Neuronal stem cell (in vitro differentiated cells): Measurements from ENCODE around the gene ACAT2. TPM values are rescaled to one million over a fixed set of nuclear protein-coding genes. Genes with fewer than 3 reads are reported as not detected.

Experiments used
- DNase-seq: peaks from one replicate; pipeline ENCODE4 v3.0.0-alpha.2; 2013; ENCODE audit warnings: low spot score
- H2AFZ ChIP-seq: one replicate; pipeline ENCODE4 v1.6.1; 2013; ENCODE audit warnings: mild to moderate bottlenecking, low read length, inconsistent platforms
- H2AK5ac ChIP-seq: 2 replicates; pipeline ENCODE4 v1.6.1; 2013; ENCODE audit warnings: low read depth, mild to moderate bottlenecking, inconsistent platforms, low read length, moderate library complexity, mixed read lengths
- H2BK120ac ChIP-seq: 2 replicates; pipeline ENCODE4 v1.6.1; 2013; ENCODE audit warnings: low read depth, mild to moderate bottlenecking, inconsistent platforms, low read length, moderate library complexity, mixed read lengths
- H2BK12ac ChIP-seq: one replicate; pipeline ENCODE4 v1.6.1; 2013; ENCODE audit warnings: low read length, inconsistent platforms
- H2BK15ac ChIP-seq: 2 replicates; pipeline ENCODE4 v1.6.1; 2013; ENCODE audit warnings: mild to moderate bottlenecking, low read length, inconsistent platforms, mixed read lengths
- H2BK5ac ChIP-seq: one replicate; pipeline ENCODE4 v1.6.1; 2013; ENCODE audit warnings: inconsistent platforms, mild to moderate bottlenecking, low read length, moderate library complexity
- H3K14ac ChIP-seq: one replicate; pipeline ENCODE4 v1.6.1; 2013; ENCODE audit warnings: low read length, inconsistent platforms
- H3K18ac ChIP-seq: 2 replicates; pipeline ENCODE4 v1.6.1; 2013; ENCODE audit warnings: low read length, inconsistent platforms
- H3K23ac ChIP-seq: 2 replicates; pipeline ENCODE4 v1.6.1; 2013; ENCODE audit warnings: low read depth, mild to moderate bottlenecking, mixed read lengths, low read length, inconsistent platforms; ENCODE audit not compliant: poor library complexity
- H3K27ac ChIP-seq: replicated peaks from 3 replicates; pipeline ENCODE4 v1.5.1; 2013; ENCODE audit warnings: low read length, inconsistent platforms
- H3K27me3 ChIP-seq, 3 experiments: 2 replicates each; pipeline ENCODE4 v1.6.1; 2013; ENCODE audit warnings: low read length in 3 of 3, mild to moderate bottlenecking in 2 of 3, inconsistent platforms in 1 of 3, low read depth in 1 of 3, mixed read lengths in 1 of 3, moderate library complexity in 1 of 3; ENCODE audit not compliant: control insufficient read depth in 3 of 3, insufficient read depth in 3 of 3
- H3K36me3 ChIP-seq, 2 donors: replicated peaks in 1 of 2; 2 replicates each; pipeline ENCODE4 v1.6.1; 2013; ENCODE audit warnings: low read length in 2 of 2; ENCODE audit not compliant: control insufficient read depth in 2 of 2, insufficient read depth in 2 of 2
- H3K4ac ChIP-seq: 2 replicates; pipeline ENCODE4 v1.6.1; 2013; ENCODE audit warnings: inconsistent platforms, mild to moderate bottlenecking, low read length, moderate library complexity
- H3K4me1 ChIP-seq, 2 donors: 1 replicate in 1 of 2; 2 replicates in 1 of 2; pipeline ENCODE4 v1.6.1; 2013; ENCODE audit warnings: low read length in 2 of 2, low read depth in 1 of 2; ENCODE audit not compliant: control insufficient read depth in 2 of 2, insufficient read depth in 1 of 2
- H3K4me2 ChIP-seq: one replicate; pipeline ENCODE4 v1.6.1; 2013; ENCODE audit warnings: mild to moderate bottlenecking, low read length, inconsistent platforms; ENCODE audit not compliant: insufficient read depth, poor library complexity, severe bottlenecking
- H3K4me3 ChIP-seq, 2 donors: 2 replicates each; pipeline ENCODE4 v1.5.1; 2013; ENCODE audit warnings: low read length in 2 of 2, mild to moderate bottlenecking in 2 of 2, inconsistent platforms in 1 of 2, moderate library complexity in 1 of 2
- H3K79me1 ChIP-seq: one replicate; pipeline ENCODE4 v1.6.1; 2013; ENCODE audit warnings: low read depth, mild to moderate bottlenecking, inconsistent platforms, low read length, moderate library complexity
- H3K9ac ChIP-seq: one replicate; pipeline ENCODE4 v1.6.1; 2013; ENCODE audit warnings: mild to moderate bottlenecking, low read depth, low read length, inconsistent platforms; ENCODE audit not compliant: poor library complexity
- H3K9me3 ChIP-seq, 2 donors: replicated peaks in 1 of 2; 2 replicates each; pipeline versions ENCODE3 to v1.6.1; 2013; ENCODE audit warnings: low read length in 2 of 2, mild to moderate bottlenecking in 2 of 2, inconsistent platforms in 1 of 2, low read depth in 1 of 2, mixed read lengths in 1 of 2, moderate library complexity in 1 of 2; ENCODE audit not compliant: control insufficient read depth in 2 of 2, insufficient read depth in 1 of 2
- H4K8ac ChIP-seq: one replicate; pipeline ENCODE4 v1.6.1; 2013; ENCODE audit warnings: low read depth, mild to moderate bottlenecking, inconsistent platforms, low read length, moderate library complexity
- H4K91ac ChIP-seq: one replicate; pipeline ENCODE4 v1.6.1; 2013; ENCODE audit warnings: low read length, low read depth, mild to moderate bottlenecking, inconsistent platforms; ENCODE audit not compliant: poor library complexity
- WGBS, 2 donors: extraction: QIAGEN DNeasy Blood & Tissue Kit; methylation state at CpG; one replicate each; pipeline ENCODE4 v1.1.7; 2013; ENCODE audit warnings: missing lambda C conversion rate in 2 of 2, mixed read lengths in 1 of 2; ENCODE audit not compliant: insufficient read length in 2 of 2, insufficient replicate concordance in 1 of 2; ENCODE audit errors: extremely low coverage in 2 of 2; 5-methylcytosine and 5-hydroxymethylcytosine counted together
- small RNA-seq: library from polyadenylated mRNA; stranded (forward); fragments of <200 nt; extraction: miRNeasy Mini kit (QIAGEN cat#:217004); gene quantifications from one replicate; pipeline ENCODE3, GENCODE V24; 2013; ENCODE audit not compliant: insufficient read depth

The ACAT2 gene

DNA sequence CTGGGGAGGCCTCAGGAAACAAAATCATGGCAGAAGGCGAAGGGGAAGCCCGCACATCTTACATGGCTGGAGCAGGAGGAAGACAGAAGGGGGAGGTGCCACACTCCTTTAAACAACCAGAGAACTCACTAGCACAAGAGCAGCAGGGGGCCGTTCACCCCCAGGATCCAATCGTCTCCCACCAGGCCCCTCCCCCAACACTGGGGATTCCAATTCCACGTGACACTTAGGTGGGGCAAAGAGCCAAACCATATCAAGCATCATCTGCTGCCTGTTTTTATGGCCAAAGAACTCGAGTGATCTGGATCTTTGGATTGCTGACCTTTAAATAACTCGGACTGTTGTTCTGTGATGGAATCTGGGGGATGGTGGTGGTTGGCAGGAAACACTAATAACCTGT, 66.2 kb downstream of the ACAT2 start:
- H3K4ac ChIP-seq, result no peak overlapping the region
- H3K18ac ChIP-seq, result no peak overlapping the region
- WGBS, 2 donors, result no CpG with 5 or more reads among the region's 7 CpGs
- no peak overlapping the region for H4K8ac ChIP-seq
- H3K4me2 ChIP-seq, result no peak overlapping the region
- no peak overlapping the region for H2AFZ ChIP-seq
- no peak overlapping the region for H3K23ac ChIP-seq
- no peak overlapping the region for H2BK15ac ChIP-seq
- no peaks in the 10 kb centered on the region for H3K79me1 ChIP-seq
- H3K4me1 ChIP-seq, result no peaks in the 10 kb centered on the region
- no peak overlapping the region for H3K14ac ChIP-seq
- H3K27ac ChIP-seq, result no peak overlapping the region
- no peaks in the 10 kb centered on the region for H3K36me3 ChIP-seq
- no peak overlapping the region for H2AK5ac ChIP-seq
- DNase-seq, result no peak
- peaks cover 0 to 3% (median 0%) of the 10 kb centered on the region in 3 experiments for H3K27me3 ChIP-seq
- no peak overlapping the region for H4K91ac ChIP-seq
- H3K4me3 ChIP-seq, result no peak overlapping the region
- H3K9ac ChIP-seq, result no peak overlapping the region
- H2BK120ac ChIP-seq, result no peak overlapping the region
- no peak overlapping the region for H2BK5ac ChIP-seq
- no peaks in the 10 kb centered on the region for H3K9me3 ChIP-seq
- no peak overlapping the region for H2BK12ac ChIP-seq

Small RNA genes within 50 kb of the gene (small RNA-seq; reads per million reads assigned to genes)
- gene RNU4ATAC18P (not detected), gene SNORA20 (9.5 reads per million, percentile 54 among the genes with 10 or more reads in this experiment), gene SNORA29 (not detected)
